NCI-H460 (cell line): ENCODE measurements around the gene ASPSCR1. TPM values are rescaled to one million over a fixed set of nuclear protein-coding genes. Genes with fewer than 3 reads are reported as not detected.

Experiments
- DNase-seq: peaks from one replicate; pipeline ENCODE4 v3.0.0-alpha.2; 2016; ENCODE audit warnings: low read depth; ENCODE audit errors: extremely low read depth
- total RNA-seq: library from RNA; depleted of rRNA; stranded (reverse); fragments of >200 nt; shearing (Covaris generic); gene quantifications from 2 replicates; pipeline ENCODE4 v1.2.3, GENCODE V29; 2014

The ASPSCR1 gene
- total RNA-seq, 1 experiment from 2014 or later: 20.5 TPM

GRCh38 chr17:82051776-82052637, 74.6 kb downstream of the ASPSCR1 start, which contains the start of the genes GPS1 and RFNG:
TSS of gene GPS1 (plus strand) at chr17:82051898. CDS start at chr17:82051932, 34 bp downstream.
TSS of gene RFNG (minus strand) at chr17:82051811. CDS start at chr17:82051766, 45 bp downstream.
- DNase-seq: no peak

- DNase-seq: no peak
Observed at GRCh38 chr17:82052638-82053059, 75.2 kb downstream of the ASPSCR1 start.

- no peak for DNase-seq
Observed at GRCh38 chr17:82053130-82053529, 75.7 kb downstream of the ASPSCR1 start.

GRCh38 chr17:82053556-82054263, 76.3 kb downstream of the ASPSCR1 start:
- no peak for DNase-seq

GRCh38 chr17:82054351-82055022, 77.1 kb downstream of the ASPSCR1 start:
- DNase-seq: no peak

GRCh38 chr17:82055023-82055964, 77.9 kb downstream of the ASPSCR1 start:
- no peak for DNase-seq

GRCh38 chr17:82055965-82056728, 78.7 kb downstream of the ASPSCR1 start:
- DNase-seq: no peak

- DNase-seq: no peak
Observed at GRCh38 chr17:82056729-82057621, 79.5 kb downstream of the ASPSCR1 start.

- DNase-seq: no peak
Observed at GRCh38 chr17:82058230-82058854, 80.9 kb downstream of the ASPSCR1 start.

- DNase-seq: no peak
Observed at GRCh38 chr17:82058855-82059249, 81.4 kb downstream of the ASPSCR1 start.

- DNase-seq: no peak
Observed at GRCh38 chr17:82059272-82060000, 82.0 kb downstream of the ASPSCR1 start.

GRCh38 chr17:82060001-82060380, 82.6 kb downstream of the ASPSCR1 start:
- DNase-seq: no peak

GRCh38 chr17:82060614-82061013, 83.2 kb downstream of the ASPSCR1 start:
- DNase-seq: no peak

- DNase-seq: no peak
Observed at GRCh38 chr17:82061047-82061925, 83.9 kb downstream of the ASPSCR1 start.

GRCh38 chr17:82062076-82062983, 84.9 kb downstream of the ASPSCR1 start:
- DNase-seq: no peak
